OCI-LY7 (cell line): ENCODE data around the gene ITGB8. TPM values are rescaled to one million over a fixed set of nuclear protein-coding genes. Genes with fewer than 3 reads are reported as not detected.
A peak's percentile ranks its signal among the peaks of the same experiment; 100 is the strongest.

Experiments
- BruUV-seq: library from RNA; stranded (reverse); fragments of 400-500 nt; replicated peaks from 2 replicates; lab custom pipeline; 2021; lab: Mats Ljungman, UMichigan
- CTCF ChIA-PET: fragments of 300-600 bp; sonication (Branson Sonifier 250); formaldehyde crosslinking; loops from one replicate; lab custom pipeline; 2022; ENCODE audit warnings: antibody characterized with exemption; ENCODE audit not compliant: unreplicated experiment; lab: Charles Lee
- POLR2A ChIA-PET: fragments of 300-600 bp; sonication (Branson Sonifier 250); formaldehyde crosslinking; loops from one replicate; lab custom pipeline; 2022; ENCODE audit warnings: antibody characterized with exemption; lab: Charles Lee
- DNase-seq: peaks from one replicate; pipeline ENCODE4 v3.0.0-alpha.2; 2015; ENCODE audit warnings: low spot score
- H2AFZ ChIP-seq: fragments of 200-600 bp; sonication (generic), shearing (Covaris generic); 2 replicates; pipeline ENCODE4 v1.6.1; 2014; ENCODE audit warnings: mild to moderate bottlenecking, antibody characterized with exemption, low read length, moderate library complexity
- H3K27ac ChIP-seq: fragments of 200-600 bp; sonication (generic); 2 replicates; pipeline ENCODE4 v1.5.1; 2014; ENCODE audit warnings: mixed run types, low read depth, mild to moderate bottlenecking, moderate library complexity, low read length, inconsistent platforms; ENCODE audit not compliant: poor library complexity, severe bottlenecking
- H3K36me3 ChIP-seq: fragments of 200-600 bp; sonication (generic); 2 replicates; pipeline ENCODE4 v1.6.1; 2014; ENCODE audit warnings: mild to moderate bottlenecking, antibody characterized with exemption, low read length, moderate library complexity, mixed read lengths; ENCODE audit not compliant: insufficient read depth
- H3K4me1 ChIP-seq: fragments of 200-600 bp; sonication (generic); 2 replicates; pipeline ENCODE4 v1.5.1; 2014; ENCODE audit warnings: mild to moderate bottlenecking, low read length; ENCODE audit not compliant: insufficient read depth, poor library complexity, severe bottlenecking
- H3K4me2 ChIP-seq: fragments of 200-600 bp; sonication (generic); 2 replicates; pipeline ENCODE4 v1.6.1; 2014; ENCODE audit warnings: mild to moderate bottlenecking, low read length
- H3K4me3 ChIP-seq: fragments of 200-600 bp; sonication (generic); 2 replicates; pipeline ENCODE4 v1.5.1; 2014; ENCODE audit warnings: mild to moderate bottlenecking, low read depth, low read length; ENCODE audit not compliant: poor library complexity, severe bottlenecking
- H3K79me2 ChIP-seq: fragments of 200-600 bp; sonication (generic); 2 replicates; pipeline ENCODE4 v1.6.1; 2016; ENCODE audit warnings: low read depth, mild to moderate bottlenecking, low read length, moderate library complexity, mixed read lengths; ENCODE audit not compliant: insufficient read depth
- H3K9me2 ChIP-seq: fragments of 200-600 bp; sonication (generic); 2 replicates; pipeline ENCODE4 v1.6.1; 2016; ENCODE audit warnings: mild to moderate bottlenecking, low read length, mixed read lengths; ENCODE audit not compliant: insufficient read depth
- H3K9me3 ChIP-seq: fragments of 200-600 bp; sonication (generic); 2 replicates; pipeline ENCODE4 v1.6.1; 2014; ENCODE audit warnings: mild to moderate bottlenecking, mixed run types, low read length, mixed read lengths
- H4K20me1 ChIP-seq: fragments of 200-600 bp; sonication (generic); 2 replicates; pipeline ENCODE4 v1.6.1; 2014; ENCODE audit warnings: mild to moderate bottlenecking, antibody characterized with exemption, low read length, moderate library complexity, mixed read lengths; ENCODE audit not compliant: insufficient read depth
- EZH2phosphoT487 ChIP-seq: fragments of 200-600 bp; sonication (generic); IDR thresholded peaks from 2 replicates; pipeline ENCODE4 v1.6.1; 2018; ENCODE audit warnings: low read depth, borderline replicate concordance, mild to moderate bottlenecking, mixed run types, antibody characterized with exemption, low read length, moderate library complexity, mixed read lengths
- intact Hi-C: fragments of 100-400 bp; cut with micrococcal nuclease; formaldehyde crosslinking; loops from one replicate; pipeline ENCODE4 v1.10.0; 2022; ENCODE audit not compliant: unreplicated experiment
- total RNA-seq, 2 experiments: library from RNA; depleted of rRNA in 1 of 2; stranded (reverse); fragments of >200 nt in 1 of 2; shearing (Covaris generic) in 1 of 2; gene quantifications; 2 replicates each; pipeline ENCODE4 v1.2.3, GENCODE V29; 2014 to 2022
- TF ChIP-seq, protein P1 (sequence below): fragments of 200-600 bp; sonication (generic); conservative IDR thresholded peaks from 2 replicates; pipeline ENCODE4 v1.5.1; 2014; ENCODE audit warnings: mild to moderate bottlenecking, antibody characterized with exemption, low read length, moderate library complexity, mixed read lengths

ITGB8 gene
- total RNA-seq, 2 experiments from 2014 or later: not detected

DNA sequence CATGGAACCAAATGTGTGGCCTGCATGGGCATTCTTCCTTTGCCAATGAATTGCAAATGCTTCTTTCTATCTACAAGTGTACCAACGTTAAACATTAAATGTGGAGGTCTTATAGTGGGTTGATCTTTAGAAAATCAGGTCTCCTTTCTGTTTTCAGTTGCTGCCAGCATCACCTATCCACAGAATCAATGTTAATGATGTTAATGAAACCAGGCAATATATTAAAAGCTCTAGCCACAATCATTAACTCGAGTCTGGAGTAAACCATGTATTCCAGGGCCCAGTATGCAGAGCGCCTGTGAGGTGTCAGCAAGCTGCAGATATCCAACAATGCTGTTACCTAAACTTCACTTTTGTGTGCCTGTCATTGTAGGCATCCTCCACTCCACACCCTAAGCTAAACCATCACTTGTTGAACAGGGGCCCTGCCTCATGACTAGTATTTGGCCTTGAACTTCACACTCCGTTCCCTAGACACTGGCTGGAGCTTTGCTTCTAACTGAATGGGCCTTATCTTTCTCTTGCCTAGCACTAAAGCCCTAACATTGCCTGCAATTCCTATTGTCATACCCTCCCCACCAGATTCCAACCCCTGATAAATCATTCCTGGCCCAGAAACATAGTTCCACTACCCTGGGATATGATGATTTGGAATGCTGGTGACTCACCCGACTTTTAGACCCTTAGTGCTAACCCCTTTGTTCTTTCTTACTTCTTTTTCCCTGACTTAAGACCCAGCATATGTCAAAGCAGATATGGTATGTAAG is 24.3 kb upstream of the ITGB8 start:
- H3K4me2 ChIP-seq: peak overlapping the region; percentile 42; the same call in 1 of the 2 replicates
- no peaks in the 10 kb centered on the region for H3K4me1 ChIP-seq
- H3K9me2 ChIP-seq: no peaks in the 10 kb centered on the region
- no peak overlapping the region for H2AFZ ChIP-seq
- no peak for DNase-seq
- BruUV-seq: no TSS peak
- H3K9me3 ChIP-seq: no peaks in the 10 kb centered on the region
- no peaks in the 10 kb centered on the region for H3K79me2 ChIP-seq
- CTCF ChIA-PET: no interaction called here
- H3K36me3 ChIP-seq: no peaks in the 10 kb centered on the region
- H3K27ac ChIP-seq: no peak overlapping the region
- H4K20me1 ChIP-seq: no peaks in the 10 kb centered on the region
- intact Hi-C loops: no loop called here
- H3K4me3 ChIP-seq: no peak overlapping the region
- POLR2A ChIA-PET: interaction anchor here (0.6 to 0.7 kb wide), 2 partner anchors 80 to 138 kb away, joined by 3 read pairs; no protein-coding TSS in a partner anchor
- no peak for TF ChIP-seq EZH2phosphoT487
- TF ChIP-seq, protein P1, sequence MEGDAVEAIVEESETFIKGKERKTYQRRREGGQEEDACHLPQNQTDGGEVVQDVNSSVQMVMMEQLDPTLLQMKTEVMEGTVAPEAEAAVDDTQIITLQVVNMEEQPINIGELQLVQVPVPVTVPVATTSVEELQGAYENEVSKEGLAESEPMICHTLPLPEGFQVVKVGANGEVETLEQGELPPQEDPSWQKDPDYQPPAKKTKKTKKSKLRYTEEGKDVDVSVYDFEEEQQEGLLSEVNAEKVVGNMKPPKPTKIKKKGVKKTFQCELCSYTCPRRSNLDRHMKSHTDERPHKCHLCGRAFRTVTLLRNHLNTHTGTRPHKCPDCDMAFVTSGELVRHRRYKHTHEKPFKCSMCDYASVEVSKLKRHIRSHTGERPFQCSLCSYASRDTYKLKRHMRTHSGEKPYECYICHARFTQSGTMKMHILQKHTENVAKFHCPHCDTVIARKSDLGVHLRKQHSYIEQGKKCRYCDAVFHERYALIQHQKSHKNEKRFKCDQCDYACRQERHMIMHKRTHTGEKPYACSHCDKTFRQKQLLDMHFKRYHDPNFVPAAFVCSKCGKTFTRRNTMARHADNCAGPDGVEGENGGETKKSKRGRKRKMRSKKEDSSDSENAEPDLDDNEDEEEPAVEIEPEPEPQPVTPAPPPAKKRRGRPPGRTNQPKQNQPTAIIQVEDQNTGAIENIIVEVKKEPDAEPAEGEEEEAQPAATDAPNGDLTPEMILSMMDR: no peak

DNA sequence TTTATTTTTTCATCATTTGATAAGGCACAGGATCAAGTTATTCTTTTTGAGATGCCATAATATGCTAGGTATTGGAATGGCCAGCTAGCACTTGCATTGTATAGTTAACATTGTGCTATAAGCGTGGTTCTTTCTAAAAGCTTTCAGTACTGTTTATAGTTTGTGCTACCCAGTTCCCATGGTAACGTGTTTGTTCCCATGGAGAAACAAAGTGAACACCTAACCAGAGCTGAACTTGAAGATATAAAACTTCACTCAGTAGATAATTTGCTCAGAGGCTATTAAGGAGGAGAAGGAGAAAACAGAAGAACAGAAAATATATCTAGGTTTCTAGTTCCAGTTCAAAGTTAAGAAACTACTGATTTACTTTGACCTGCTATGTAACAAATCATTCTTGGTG is 23.6 kb upstream of the ITGB8 start:
- TF ChIP-seq, protein P1: no peak
- no peak for TF ChIP-seq EZH2phosphoT487
- Histone ChIP-seq H3K9me3 (no peaks in the 10 kb centered on the region), H3K27ac (no peak overlapping the region), H3K4me1 (no peaks in the 10 kb centered on the region), H4K20me1 (no peaks in the 10 kb centered on the region), H3K79me2 (no peaks in the 10 kb centered on the region), H2AFZ (no peak overlapping the region), H3K4me3 (no peak overlapping the region), H3K9me2 (no peaks in the 10 kb centered on the region), H3K4me2 (peak overlapping the region; percentile 42; the same call in 1 of the 2 replicates), H3K36me3 (no peaks in the 10 kb centered on the region)
- POLR2A ChIA-PET: interaction anchor here (0.7 kb wide), 2 partner anchors 138 to 162 kb away, joined by 3 to 4 read pairs; no protein-coding TSS in a partner anchor
- CTCF ChIA-PET: no interaction called here
- DNase-seq: no peak
- no TSS peak for BruUV-seq
- intact Hi-C loops: no loop called here

DNA sequence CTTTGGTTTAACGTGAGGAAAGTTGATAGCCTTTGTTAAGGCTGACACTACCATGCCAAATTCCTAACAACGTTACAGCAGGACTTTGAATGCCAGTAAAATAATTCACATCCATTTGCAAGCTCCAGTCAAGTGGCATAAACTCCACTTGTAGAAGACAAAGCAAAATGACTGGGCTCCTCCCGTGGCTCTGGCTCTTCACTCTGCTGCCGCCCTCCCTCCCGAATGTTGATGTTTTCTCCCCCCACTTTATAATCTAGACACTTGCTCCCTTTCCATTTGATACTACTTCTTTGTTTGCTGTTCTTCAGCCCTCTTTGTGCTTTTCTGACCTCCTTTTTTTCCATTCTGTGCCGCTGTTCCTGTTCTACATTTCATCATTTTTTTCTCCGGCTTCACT is 22.8 kb upstream of the ITGB8 start:
- no peaks in the 10 kb centered on the region for H4K20me1 ChIP-seq
- no peak overlapping the region for H3K27ac ChIP-seq
- no peak for DNase-seq
- no peaks in the 10 kb centered on the region for H3K4me1 ChIP-seq
- H3K4me3 ChIP-seq: no peak overlapping the region
- no peaks in the 10 kb centered on the region for H3K36me3 ChIP-seq
- BruUV-seq: no TSS peak
- no peak overlapping the region for H2AFZ ChIP-seq
- H3K4me2 ChIP-seq: peak overlapping the region; percentile 41; the same call in 1 of the 2 replicates
- no peaks in the 10 kb centered on the region for H3K9me2 ChIP-seq
- CTCF ChIA-PET: no interaction called here
- POLR2A ChIA-PET: interaction anchor here (0.5 kb wide), 1 partner anchor 550 kb away, joined by 3 read pairs; no protein-coding TSS in a partner anchor
- H3K79me2 ChIP-seq: no peaks in the 10 kb centered on the region
- TF ChIP-seq, protein P1: no peak
- TF ChIP-seq EZH2phosphoT487: no peak
- H3K9me3 ChIP-seq: no peaks in the 10 kb centered on the region
- intact Hi-C loops: no loop called here
